Endodermal cell (in vitro differentiated cells): ENCODE data around the gene CACNA1I. TPM values are rescaled to one million over a fixed set of nuclear protein-coding genes. Genes with fewer than 3 reads are reported as not detected.
"Not testable (repeated sequence)": the region's sequence is repeated elsewhere in the genome, so short reads cannot be mapped to it uniquely, and the experiment has no call there.

Experiments used
- DNase-seq: peaks from one replicate; pipeline ENCODE4 v3.0.0-alpha.2; 2017
- H3K27ac ChIP-seq: 2 replicates; pipeline ENCODE4 v1.5.1; 2013; ENCODE audit warnings: mild to moderate bottlenecking, low read depth, low read length, moderate library complexity
- H3K27me3 ChIP-seq: 2 replicates; pipeline ENCODE4 v1.6.1; 2013; ENCODE audit warnings: mild to moderate bottlenecking, low read length, moderate library complexity; ENCODE audit not compliant: insufficient read depth, control insufficient read depth, poor library complexity, severe bottlenecking
- H3K36me3 ChIP-seq: 2 replicates; pipeline ENCODE4 v1.7.0; 2013; ENCODE audit warnings: mild to moderate bottlenecking, low read length, moderate library complexity; ENCODE audit not compliant: control insufficient read depth, insufficient read depth
- H3K4me1 ChIP-seq: one replicate; pipeline ENCODE4 v1.7.0; 2013; ENCODE audit warnings: low read length; ENCODE audit not compliant: control insufficient read depth, insufficient read depth
- H3K4me3 ChIP-seq: 2 replicates; pipeline ENCODE4 v1.5.1; 2013; ENCODE audit warnings: mild to moderate bottlenecking, low read length, moderate library complexity
- H3K9ac ChIP-seq: 2 replicates; pipeline ENCODE4 v1.6.1; 2013; ENCODE audit warnings: mild to moderate bottlenecking, low read length, moderate library complexity; ENCODE audit not compliant: poor library complexity, severe bottlenecking; ENCODE audit errors: extremely low read depth
- H3K9me3 ChIP-seq: 2 replicates; pipeline ENCODE4 v1.6.1; 2013; ENCODE audit warnings: mild to moderate bottlenecking, low read length, moderate library complexity; ENCODE audit not compliant: control insufficient read depth
- H3K27ac Mint-ChIP-seq: 2 replicates; pipeline ENCODE4 v1.8.0; 2020; ENCODE audit warnings: mixed read lengths
- H3K27me3 Mint-ChIP-seq: 2 replicates; pipeline ENCODE4 v1.8.0; 2021; ENCODE audit warnings: mild to moderate bottlenecking, mixed read lengths; ENCODE audit not compliant: insufficient read depth
- H3K36me3 Mint-ChIP-seq: 2 replicates; pipeline ENCODE4 v1.8.0; 2020; ENCODE audit warnings: low read depth, mixed read lengths
- H3K4me1 Mint-ChIP-seq: 2 replicates; pipeline ENCODE4 v1.8.0; 2020; ENCODE audit warnings: mixed read lengths
- H3K4me3 Mint-ChIP-seq: 2 replicates; pipeline ENCODE4 v1.8.0; 2020; ENCODE audit warnings: mild to moderate bottlenecking, moderate library complexity, mixed read lengths
- H3K9me3 Mint-ChIP-seq: 2 replicates; pipeline ENCODE4 v1.8.0; 2020; ENCODE audit warnings: mild to moderate bottlenecking, mixed read lengths
- CTCF ChIP-seq: fragments of 200-600 bp; sonication (generic); conservative IDR thresholded peaks from 2 replicates; pipeline ENCODE4 v1.5.0; 2021; ENCODE audit warnings: antibody characterized with exemption, mild to moderate bottlenecking
- WGBS, 2 experiments: methylation state at CpG; one replicate each; pipeline versions ENCODE4 v1.1.5 to v1.1.7; 2013; ENCODE audit warnings: missing lambda C conversion rate in 2 of 2, mixed read lengths in 1 of 2; ENCODE audit not compliant: insufficient coverage in 1 of 2, insufficient read length in 1 of 2; 5-methylcytosine and 5-hydroxymethylcytosine counted together
- total RNA-seq, 2 donors: library from RNA; stranded (reverse); fragmentation: NEBNext Ultra II Directional in 1 of 2; extraction: Animal tissue kit (Norgen Biotek cat#: 25700) in 1 of 2; gene quantifications; 2 replicates in 1 of 2; 3 replicates in 1 of 2; pipeline ENCODE4 v1.2.1, GENCODE V29; 2021

The CACNA1I gene
- total RNA-seq, 2 donors from 2014 or later, result 1.2 to 2.2 TPM

DNA sequence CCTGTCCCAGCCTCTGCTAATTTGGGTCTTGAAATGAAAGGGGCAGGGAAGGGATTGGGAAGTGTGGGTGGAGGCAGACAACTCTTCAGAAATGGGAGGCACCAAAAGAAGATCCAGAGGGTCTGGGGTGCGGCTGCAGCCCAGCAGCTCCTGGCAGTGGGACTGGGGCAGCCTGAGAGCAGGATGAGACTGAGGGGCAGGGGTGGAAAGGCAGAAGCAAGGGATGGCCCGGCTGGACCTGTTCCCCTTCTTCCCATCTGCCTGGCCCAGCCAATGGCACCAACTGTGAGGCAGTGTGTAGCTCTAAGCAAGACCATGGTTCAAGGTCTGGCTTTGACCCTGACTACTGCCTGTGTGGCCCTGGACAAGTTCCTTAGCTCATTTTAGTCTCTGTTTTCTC is 162.6 kb downstream of the CACNA1I start:
- no peaks in the 10 kb centered on the region for H3K27me3 Mint-ChIP-seq
- peaks cover 10% of the 10 kb centered on the region for H3K4me1 Mint-ChIP-seq
- no peak overlapping the region for H3K27ac Mint-ChIP-seq
- Histone ChIP-seq H3K9me3 (no peaks in the 10 kb centered on the region), H3K27ac (no peak overlapping the region), H3K4me3 (no peak overlapping the region), H3K36me3 (no peaks in the 10 kb centered on the region), H3K27me3 (peaks cover 9% of the 10 kb centered on the region), H3K4me1 (no peaks in the 10 kb centered on the region), H3K9ac (no peak overlapping the region)
- no peak for DNase-seq
- H3K4me3 Mint-ChIP-seq, result no peak overlapping the region
- no peak for TF ChIP-seq CTCF
- 92 to 95% methylated on average over 2 of the region's 2 CpGs for WGBS, 2 experiments
- H3K9me3 Mint-ChIP-seq, result no peaks in the 10 kb centered on the region
- H3K36me3 Mint-ChIP-seq, result no peaks in the 10 kb centered on the region

- H3K9ac ChIP-seq, H3K9me3 Mint-ChIP-seq, H3K27ac Mint-ChIP-seq, H3K27me3 Mint-ChIP-seq, H3K4me3 ChIP-seq, H3K4me3 Mint-ChIP-seq, H3K36me3 ChIP-seq, H3K4me1 ChIP-seq, H3K36me3 Mint-ChIP-seq, DNase-seq, H3K9me3 ChIP-seq, H3K27me3 ChIP-seq, H3K27ac ChIP-seq: not testable (repeated sequence)
- WGBS, 2 experiments, result 100% methylated on average over 1 of the region's 1 CpG; no CpG with 5 or more reads in 1 of the 2 experiments
- H3K4me1 Mint-ChIP-seq, result peaks cover 10% of the 10 kb centered on the region
Measured at GRCh38 chr22:39734046-39734445, 163.5 kb downstream of the CACNA1I start.

- no peaks in the 10 kb centered on the region for H3K9me3 Mint-ChIP-seq
- WGBS, 2 experiments, result 69 to 80% methylated on average over 2 to 5 of the region's 5 CpGs
- no peak overlapping the region for H3K9ac ChIP-seq
Measured at GRCh38 chr22:39734866-39735265, 164.3 kb downstream of the CACNA1I start.

More at GRCh38 chr22:39734866-39735265, 164.3 kb downstream of the CACNA1I start:
- Mint-ChIP-seq H3K27ac (no peak overlapping the region), H3K36me3 (no peaks in the 10 kb centered on the region), H3K4me1 (peaks cover 10% of the 10 kb centered on the region), H3K4me3 (no peak overlapping the region), H3K27me3 (no peaks in the 10 kb centered on the region)
- DNase-seq, result no peak
- Histone ChIP-seq H3K36me3 (no peaks in the 10 kb centered on the region), H3K4me1 (no peaks in the 10 kb centered on the region), H3K9me3 (peaks cover 6% of the 10 kb centered on the region), H3K27me3 (peaks cover 9% of the 10 kb centered on the region), H3K4me3 (no peak overlapping the region), H3K27ac (no peak overlapping the region)
- TF ChIP-seq CTCF, result no peak
